Umbilical cord (tissue), 2 donors: ENCODE results near the gene PDXK. TPM values are rescaled to one million over a fixed set of nuclear protein-coding genes. Genes with fewer than 3 reads are reported as not detected.

Source experiments
- DNase-seq: peaks from one replicate; pipeline ENCODE4 v3.0.0-alpha.2; 2015; ENCODE audit warnings: low spot score
- total RNA-seq: library from RNA; depleted of rRNA; stranded (reverse); fragments of >200 nt; gene quantifications from one replicate; pipeline ENCODE4 v1.2.3, GENCODE V29; 2014; ENCODE audit warnings: low replicate concordance; ENCODE audit not compliant: insufficient read depth

PDXK gene
- total RNA-seq, 1 donor from 2014 or later: 34.2 TPM

- no peak for DNase-seq
Measured at GRCh38 chr21:43779660-43780059, 60.7 kb downstream of the PDXK start.

- no peak for DNase-seq
Measured at GRCh38 chr21:43781846-43782245, 62.9 kb downstream of the PDXK start.

DNA sequence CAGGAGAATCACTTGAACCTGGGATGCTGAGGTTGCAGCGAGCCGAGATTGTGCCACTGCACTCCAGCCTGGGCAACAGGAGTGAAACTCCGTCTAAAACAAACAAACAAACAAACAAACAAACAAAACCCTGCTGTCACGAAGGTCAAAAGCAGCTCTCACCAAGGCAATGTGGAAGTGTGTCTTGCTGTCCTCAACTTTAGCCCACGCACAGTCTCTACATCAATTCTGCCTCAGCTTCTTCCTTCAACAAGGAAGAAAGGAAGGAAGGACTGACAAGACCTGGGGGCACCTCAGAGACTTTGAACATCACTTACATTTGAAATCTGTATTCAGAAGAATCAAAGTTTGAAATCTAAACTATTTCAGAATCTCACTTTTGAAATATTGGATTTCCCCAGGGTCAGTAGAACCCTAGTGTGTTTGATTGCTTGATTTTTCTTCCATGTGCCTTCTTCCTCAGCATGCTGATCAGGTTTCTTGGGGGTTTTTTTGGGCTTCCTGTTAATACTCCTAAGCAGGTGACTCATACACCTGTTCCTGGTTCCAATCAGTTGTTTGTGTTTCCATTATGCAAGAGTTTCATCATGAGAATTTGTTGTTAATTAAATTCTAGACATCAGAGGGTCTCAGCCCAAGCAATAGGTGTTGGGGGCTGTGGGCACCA is 63.6 kb downstream of the PDXK start:
- no peak for DNase-seq

DNA sequence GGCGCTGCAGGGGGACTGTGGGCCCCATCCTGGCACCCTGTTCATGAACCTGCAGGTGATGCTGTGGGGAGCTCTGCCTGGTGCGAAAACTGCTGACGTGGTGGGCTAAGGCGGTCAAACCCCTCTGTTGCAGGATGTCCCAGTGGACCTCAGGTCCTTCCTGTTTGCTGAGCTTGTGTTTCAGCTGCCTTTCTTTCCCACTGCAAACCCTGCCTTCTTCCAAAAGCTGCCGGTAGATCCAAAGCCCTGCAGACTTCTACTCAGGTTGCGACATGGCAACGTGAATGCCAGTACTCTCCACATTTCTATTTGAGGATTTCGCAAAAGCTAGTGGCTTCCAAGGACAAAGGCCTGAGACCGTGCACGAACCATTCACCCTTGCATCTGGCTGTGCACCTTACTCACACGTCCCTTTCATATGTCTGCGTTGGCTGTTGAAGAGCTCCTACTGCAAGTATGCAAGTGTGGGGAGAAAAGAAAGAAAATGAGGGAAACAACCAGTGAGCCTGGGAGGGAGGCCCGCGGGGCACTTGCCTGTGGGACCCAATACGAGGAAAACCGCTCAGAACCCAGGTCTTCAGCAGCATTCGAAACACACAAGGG is 64.3 kb downstream of the PDXK start:
- DNase-seq: no peak

GRCh38 chr21:43785134-43785533 is 66.2 kb downstream of the PDXK start:
- DNase-seq: no peak

DNA sequence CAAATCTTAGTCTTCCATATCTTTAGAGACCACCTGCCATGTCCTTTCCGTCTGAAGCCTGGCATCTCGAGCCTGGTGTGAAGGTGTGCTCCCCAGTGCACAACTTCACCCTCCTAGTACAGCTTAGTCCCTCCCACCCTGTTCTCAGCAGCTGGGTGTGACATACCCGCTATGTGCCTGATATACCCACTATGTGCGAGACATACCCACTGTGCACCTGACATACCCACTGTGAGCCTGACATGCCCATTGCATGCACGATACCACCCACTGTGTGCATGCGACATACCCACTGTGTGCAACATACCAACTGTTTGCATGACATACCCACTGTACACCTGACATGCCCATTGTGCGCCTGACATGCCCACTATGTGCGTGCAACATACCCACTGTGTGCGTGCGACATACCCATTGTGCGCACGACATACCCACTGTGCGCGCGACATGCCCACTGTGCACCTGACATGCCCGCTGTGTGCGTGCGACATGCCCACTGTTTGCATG is 67.4 kb downstream of the PDXK start:
- DNase-seq: no peak

GRCh38 chr21:43786807-43787440 is 68.0 kb downstream of the PDXK start:
- no peak for DNase-seq

DNA sequence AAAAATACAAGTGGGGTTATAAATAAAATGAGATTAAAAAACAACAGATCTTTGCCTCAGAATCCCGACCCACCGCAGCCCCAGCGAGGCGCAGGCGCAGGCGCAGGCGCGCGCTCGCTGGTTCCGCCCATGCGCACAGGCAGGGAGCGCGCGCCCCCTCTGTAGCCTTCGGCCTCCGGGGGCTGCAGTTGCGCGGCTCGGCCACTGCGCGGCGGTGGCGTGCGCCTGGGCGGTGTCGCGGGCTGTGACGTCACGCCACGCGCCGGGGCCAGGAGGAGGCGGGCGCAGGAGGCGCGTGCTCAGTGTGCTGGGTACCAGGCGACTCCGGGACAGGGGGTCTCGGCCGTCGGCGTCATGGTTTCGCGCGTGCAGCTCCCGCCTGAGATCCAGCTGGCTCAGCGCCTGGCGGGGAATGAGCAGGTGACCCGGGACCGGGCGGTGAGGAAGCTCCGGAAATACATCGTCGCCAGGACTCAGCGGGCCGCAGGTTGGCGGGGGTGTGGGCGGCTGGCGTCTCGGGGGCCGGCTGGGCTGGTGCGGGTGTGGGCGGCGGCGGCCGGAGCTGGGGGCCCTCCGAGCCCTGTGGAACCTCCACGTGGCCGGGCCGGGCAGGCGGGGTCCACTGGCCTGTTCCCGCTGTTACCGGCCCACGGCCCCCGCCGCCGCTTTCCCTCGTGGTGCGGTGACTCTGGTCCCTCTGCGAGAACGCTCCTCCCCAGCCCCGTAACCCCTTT is 70.5 kb downstream of the PDXK start, which contains the start of gene RRP1:
RRP1 (plus strand) TSS at position 302 of the 734 bp plus-strand sequence; CDS start at position 355, 53 bp downstream.
- peak; percentile 92 for DNase-seq

DNA sequence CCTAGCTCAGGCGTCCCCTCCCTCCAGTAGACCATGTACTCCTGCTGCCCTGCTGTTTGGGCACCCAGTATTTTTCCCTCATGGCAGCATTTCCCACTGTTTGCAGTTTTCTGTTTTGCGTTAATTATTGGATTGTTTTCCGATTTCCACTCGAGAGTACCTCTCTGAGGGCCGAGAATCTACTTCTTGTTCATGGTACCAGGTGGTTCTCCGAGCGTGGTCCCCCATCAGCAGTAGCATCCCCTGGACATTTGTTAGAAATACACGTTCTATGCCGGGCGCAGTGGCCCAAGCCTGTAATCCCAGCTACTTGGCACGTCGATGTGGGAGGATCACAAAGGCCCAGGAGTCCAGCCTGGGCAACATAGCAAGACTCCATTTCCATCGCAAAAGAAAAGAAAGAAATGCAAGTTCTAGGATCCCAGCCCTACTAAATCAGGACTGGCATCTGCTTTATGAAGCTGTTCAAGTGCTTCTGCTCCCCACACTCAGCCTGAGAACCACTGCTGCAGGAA is 71.1 kb downstream of the PDXK start:
- no peak for DNase-seq

DNA sequence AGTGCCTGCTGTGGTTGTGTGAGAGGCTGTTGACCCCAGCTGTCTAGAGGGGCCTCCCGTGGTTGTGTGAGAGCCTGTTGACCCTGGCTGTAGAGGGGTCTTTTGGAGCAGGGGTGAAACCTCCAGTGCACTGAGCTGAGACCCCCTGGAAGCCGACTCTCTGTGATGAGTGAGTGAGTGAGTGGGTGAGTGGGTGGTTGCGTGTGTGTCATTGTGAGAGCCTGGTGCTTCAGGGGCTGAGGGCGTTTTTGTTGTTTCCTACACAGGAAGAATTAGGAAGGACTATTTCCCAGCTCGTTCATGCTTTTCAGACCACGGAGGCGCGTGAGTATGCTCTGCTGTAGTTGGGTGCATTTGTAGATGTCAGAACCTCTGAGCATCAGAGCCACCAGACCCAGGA is 73.5 kb downstream of the PDXK start:
- no peak for DNase-seq

DNA sequence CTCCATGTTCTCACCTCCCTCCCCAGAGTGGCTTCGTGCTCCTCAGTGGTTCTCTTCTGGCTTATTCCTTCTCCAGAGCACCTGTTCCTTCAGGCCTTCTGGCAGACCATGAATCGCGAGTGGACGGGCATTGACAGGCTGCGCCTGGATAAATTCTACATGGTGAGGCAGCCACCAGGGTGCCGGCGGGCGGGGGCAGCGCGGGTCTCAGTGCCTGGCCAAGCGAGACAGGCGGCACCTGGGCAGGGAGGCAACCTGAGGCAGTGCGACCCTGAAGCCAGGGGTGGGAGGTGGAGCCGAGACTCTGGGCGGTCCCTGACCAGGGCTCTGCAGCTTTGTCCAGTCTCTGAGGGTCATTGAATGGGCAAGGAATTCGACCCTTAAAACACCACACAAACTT is 74.3 kb downstream of the PDXK start:
- no peak for DNase-seq

- DNase-seq: no peak
Measured at GRCh38 chr21:43794311-43794710, 75.4 kb downstream of the PDXK start.

DNA sequence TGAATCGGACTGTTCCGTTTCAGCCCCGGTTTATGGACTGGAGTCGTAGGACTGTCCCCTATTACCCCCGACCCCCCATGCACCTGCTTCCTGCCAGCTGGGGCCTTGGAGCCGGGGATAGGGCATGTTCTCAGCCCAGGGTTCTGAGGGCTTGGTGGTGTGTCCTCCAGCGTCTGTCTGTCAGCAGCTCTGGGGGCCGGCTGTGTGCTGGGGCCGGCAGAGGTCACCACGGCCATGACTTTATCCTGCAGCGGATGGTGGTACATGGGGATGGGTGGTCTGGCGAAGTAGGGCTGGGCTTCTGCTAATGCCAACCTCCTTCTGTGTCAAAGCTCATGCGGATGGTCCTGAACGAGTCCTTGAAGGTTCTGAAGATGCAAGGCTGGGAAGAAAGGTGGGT is 75.9 kb downstream of the PDXK start:
- no peak for DNase-seq

GRCh38 chr21:43797415-43797814 is 78.5 kb downstream of the PDXK start:
- DNase-seq: no peak

- no peak for DNase-seq
Measured at GRCh38 chr21:43797925-43798715, 79.2 kb downstream of the PDXK start.

GRCh38 chr21:43799301-43799840 is 80.4 kb downstream of the PDXK start:
- DNase-seq: no peak

GRCh38 chr21:43800124-43800523 is 81.2 kb downstream of the PDXK start:
- no peak for DNase-seq

DNA sequence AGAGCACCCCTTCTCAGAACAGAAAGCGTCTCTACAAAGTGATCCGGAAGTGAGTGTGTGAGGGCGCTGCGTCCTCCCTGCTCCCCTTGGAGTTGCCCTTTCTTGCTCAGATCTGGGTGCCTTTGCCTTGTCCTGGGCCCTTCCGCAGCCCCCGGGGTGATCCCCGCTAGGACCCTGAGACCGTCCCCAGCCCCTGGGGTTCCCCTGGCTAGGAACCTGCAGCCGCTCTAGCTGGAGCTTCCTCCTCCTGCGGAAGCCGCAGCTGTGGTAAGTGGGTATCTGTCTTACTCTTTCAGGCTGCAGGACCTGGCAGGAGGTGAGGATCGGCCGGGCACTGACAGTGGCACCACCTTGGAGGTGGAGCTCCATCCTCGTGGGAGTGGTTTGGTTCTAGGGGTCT is 81.6 kb downstream of the PDXK start:
- DNase-seq: no peak

- DNase-seq: no peak
Measured at GRCh38 chr21:43801006-43801783, 82.3 kb downstream of the PDXK start.

- DNase-seq: no peak
Measured at GRCh38 chr21:43802713-43803313, 83.9 kb downstream of the PDXK start.
